ENCODE measurements around the gene SMC6. TPM values are rescaled to one million over a fixed set of nuclear protein-coding genes. Genes with fewer than 3 reads are reported as not detected.

SMC6 gene
- total RNA-seq, 6 experiments from 2014 or later = 13.4 to 17.6 (median 16.6) TPM

DNA sequence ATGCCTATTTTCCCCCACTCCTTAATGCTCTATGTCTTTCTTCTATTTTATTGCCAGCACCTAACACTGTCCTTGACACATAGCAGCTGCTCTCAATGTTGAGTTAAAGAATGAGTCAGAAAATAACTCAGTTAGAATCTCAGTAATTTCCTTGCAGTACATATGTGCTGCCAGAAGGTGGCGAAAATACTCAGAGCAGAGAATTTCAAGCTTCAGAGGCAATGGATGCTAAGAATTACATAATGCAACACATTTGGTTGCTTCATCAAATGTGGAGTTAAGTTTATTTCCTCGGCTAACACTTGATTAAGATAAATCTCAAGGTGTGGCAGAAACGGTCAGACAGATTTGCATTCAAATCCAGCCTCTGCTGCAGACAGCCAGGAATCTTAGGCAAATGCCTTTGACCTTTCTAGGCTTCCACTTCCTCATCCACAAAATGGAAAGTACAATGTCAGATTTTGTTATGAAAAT lies 107.5 kb downstream of the SMC6 start:
- Mint-ChIP-seq H3K4me1 (ENCODE audit: low read depth) (peaks cover 44% of the 10 kb centered on the region), H3K9me3 (no peaks in the 10 kb centered on the region), H3K27ac (peak overlapping the region; percentile 14; the same call in 1 of the 2 replicates), H3K27me3 (ENCODE audit: insufficient read depth) (no peaks in the 10 kb centered on the region), H3K4me3 (no peak overlapping the region), H3K36me3 (ENCODE audit: low read depth) (no peaks in the 10 kb centered on the region)
- DNase-seq = peak; percentile 81
- TF ChIP-seq, protein P1, sequence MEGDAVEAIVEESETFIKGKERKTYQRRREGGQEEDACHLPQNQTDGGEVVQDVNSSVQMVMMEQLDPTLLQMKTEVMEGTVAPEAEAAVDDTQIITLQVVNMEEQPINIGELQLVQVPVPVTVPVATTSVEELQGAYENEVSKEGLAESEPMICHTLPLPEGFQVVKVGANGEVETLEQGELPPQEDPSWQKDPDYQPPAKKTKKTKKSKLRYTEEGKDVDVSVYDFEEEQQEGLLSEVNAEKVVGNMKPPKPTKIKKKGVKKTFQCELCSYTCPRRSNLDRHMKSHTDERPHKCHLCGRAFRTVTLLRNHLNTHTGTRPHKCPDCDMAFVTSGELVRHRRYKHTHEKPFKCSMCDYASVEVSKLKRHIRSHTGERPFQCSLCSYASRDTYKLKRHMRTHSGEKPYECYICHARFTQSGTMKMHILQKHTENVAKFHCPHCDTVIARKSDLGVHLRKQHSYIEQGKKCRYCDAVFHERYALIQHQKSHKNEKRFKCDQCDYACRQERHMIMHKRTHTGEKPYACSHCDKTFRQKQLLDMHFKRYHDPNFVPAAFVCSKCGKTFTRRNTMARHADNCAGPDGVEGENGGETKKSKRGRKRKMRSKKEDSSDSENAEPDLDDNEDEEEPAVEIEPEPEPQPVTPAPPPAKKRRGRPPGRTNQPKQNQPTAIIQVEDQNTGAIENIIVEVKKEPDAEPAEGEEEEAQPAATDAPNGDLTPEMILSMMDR (IDR thresholded peaks at IDR 0.05) = peak; percentile 92

DNA sequence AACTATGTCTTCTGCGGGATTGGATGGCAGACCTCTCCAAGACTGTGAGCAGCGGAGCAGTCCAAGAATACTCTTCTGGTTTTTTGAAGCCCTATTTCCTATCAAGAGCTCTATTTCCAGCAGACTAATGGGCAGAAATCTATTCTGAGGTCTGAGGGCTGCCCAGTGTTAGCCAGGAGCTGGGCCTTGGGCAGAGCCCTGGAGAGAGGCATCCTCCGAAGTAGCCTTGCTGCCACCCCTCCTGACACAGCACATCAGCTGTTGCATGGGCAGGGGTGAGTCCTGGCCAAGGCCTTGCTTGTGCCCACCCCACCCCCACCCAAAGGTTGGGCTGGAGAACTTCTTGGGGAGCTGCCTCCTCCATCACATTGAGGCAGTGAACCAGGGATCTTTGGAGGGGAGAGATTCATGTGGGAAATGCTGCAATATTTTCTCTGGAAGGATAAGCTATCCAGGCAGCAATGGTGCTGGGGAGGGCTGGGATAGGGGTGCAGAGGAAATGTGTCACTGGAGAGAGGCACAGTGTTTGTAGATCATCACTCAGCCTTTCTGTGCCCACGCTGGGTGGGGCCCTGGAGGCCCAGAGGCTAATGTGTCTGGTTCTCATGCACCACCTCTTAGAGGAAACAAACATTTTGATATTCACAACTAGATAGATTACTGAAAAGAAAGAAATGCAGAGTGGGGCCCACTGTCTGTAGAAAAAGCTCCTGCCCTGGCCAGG lies 108.5 kb downstream of the SMC6 start:
- Mint-ChIP-seq H3K27ac (peak overlapping the region; percentile 36; the same call in 1 of the 2 replicates), H3K27me3 (ENCODE audit: insufficient read depth) (no peaks in the 10 kb centered on the region), H3K4me3 (no peak overlapping the region), H3K9me3 (no peaks in the 10 kb centered on the region), H3K4me1 (ENCODE audit: low read depth) (peaks cover 44% of the 10 kb centered on the region), H3K36me3 (ENCODE audit: low read depth) (no peaks in the 10 kb centered on the region)
- TF ChIP-seq, protein P1 (IDR thresholded peaks at IDR 0.05) = no peak
- no peak for DNase-seq

DNA sequence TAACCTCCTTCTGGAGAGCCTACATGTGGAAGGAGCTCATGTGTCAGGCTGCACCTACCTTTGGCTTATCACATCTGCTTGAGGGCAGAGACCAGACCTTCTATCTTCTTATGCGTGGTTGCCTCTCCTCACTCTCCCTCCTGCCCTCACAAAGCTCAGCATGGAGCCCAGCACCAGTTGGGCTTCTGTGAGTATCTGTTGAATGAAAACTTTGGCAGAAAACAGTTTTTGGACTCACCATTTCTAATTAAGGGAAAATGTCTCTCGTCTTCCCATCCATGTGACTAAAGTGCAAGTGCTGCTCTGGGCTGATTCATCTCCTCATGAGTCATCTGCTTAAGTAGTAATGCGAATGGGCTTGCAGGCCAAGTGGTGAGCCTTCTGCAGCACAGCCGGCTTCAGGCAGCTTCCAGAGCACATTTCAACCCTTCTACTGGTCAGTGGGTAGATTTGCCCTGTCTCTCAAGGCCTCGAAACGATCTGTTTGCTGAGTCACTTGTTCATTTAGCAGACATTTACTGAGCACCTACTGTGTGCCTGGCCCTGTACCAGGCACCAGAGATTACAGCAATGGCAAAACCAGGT lies 110.5 kb downstream of the SMC6 start:
- peak; percentile 93 for DNase-seq
- H3K36me3 Mint-ChIP-seq (ENCODE audit: low read depth) = no peaks in the 10 kb centered on the region
- peak overlapping the region; percentile 41 for H3K4me3 Mint-ChIP-seq
- no peaks in the 10 kb centered on the region; the same call in none of the 2 replicates for H3K27me3 Mint-ChIP-seq (ENCODE audit: insufficient read depth)
- H3K4me1 Mint-ChIP-seq (ENCODE audit: low read depth) = peaks cover 44% of the 10 kb centered on the region
- TF ChIP-seq, protein P1 (IDR thresholded peaks at IDR 0.05) = no peak
- no peaks in the 10 kb centered on the region for H3K9me3 Mint-ChIP-seq
- peak overlapping the region; percentile 88 for H3K27ac Mint-ChIP-seq

DNA sequence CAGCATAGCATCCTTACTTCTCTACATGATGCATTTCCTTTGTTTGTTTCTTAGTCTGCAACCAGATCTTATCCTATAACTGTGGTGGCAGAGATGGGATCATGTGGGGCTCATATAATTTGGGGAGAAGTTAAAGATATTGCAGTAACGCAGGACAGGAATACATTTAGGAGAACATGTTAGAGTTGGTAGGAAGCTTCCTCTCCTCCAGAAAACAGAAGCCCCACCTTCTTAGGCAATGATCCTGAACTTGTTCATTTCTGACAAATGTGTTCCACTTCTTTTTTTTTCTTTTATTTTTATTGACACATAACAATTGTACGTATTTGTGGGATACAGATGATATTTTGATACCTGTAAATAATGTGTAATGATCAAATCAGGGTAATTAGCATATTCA lies 113.2 kb downstream of the SMC6 start:
- Mint-ChIP-seq H3K9me3 (no peaks in the 10 kb centered on the region), H3K4me3 (no peak overlapping the region), H3K27me3 (ENCODE audit: insufficient read depth) (no peaks in the 10 kb centered on the region; the same call in none of the 2 replicates), H3K27ac (no peak overlapping the region), H3K4me1 (ENCODE audit: low read depth) (peaks cover 31% of the 10 kb centered on the region), H3K36me3 (ENCODE audit: low read depth) (no peaks in the 10 kb centered on the region)
- DNase-seq = no peak
- TF ChIP-seq, protein P1 (IDR thresholded peaks at IDR 0.05) = no peak

DNA sequence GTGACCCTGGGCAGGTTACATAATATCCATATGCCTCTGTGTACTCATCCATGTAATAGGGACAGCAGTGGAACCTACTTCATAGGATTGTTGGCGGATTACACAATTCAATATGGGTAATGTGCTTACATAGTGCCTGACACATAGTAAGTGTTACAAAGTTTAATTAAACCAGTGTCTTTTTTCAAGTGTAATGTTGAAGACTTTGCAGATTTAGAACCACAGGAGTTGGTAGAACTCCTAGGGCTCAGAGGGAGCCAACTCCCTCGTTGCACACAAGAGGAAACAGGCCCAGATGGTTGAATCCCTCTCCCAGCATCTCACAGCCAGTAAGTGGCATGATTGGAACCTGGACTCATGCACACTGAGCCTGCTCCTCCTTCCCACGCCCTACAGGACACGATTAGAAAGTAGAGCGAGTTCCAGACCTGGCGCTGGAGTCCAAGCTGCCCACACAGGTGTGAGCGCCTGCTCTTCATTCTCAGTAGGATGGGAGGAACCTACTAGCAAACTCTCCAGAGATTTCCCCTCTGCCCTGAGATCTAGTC lies 115.3 kb downstream of the SMC6 start:
- no peaks in the 10 kb centered on the region for H3K36me3 Mint-ChIP-seq (ENCODE audit: low read depth)
- no peak overlapping the region for H3K4me3 Mint-ChIP-seq
- TF ChIP-seq, protein P1 (IDR thresholded peaks at IDR 0.05) = no peak
- peaks cover 10% of the 10 kb centered on the region for H3K4me1 Mint-ChIP-seq (ENCODE audit: low read depth)
- peaks cover 8% of the 10 kb centered on the region for H3K27me3 Mint-ChIP-seq (ENCODE audit: insufficient read depth)
- no peak overlapping the region for H3K27ac Mint-ChIP-seq
- DNase-seq = no peak
- H3K9me3 Mint-ChIP-seq = no peaks in the 10 kb centered on the region
